HG02759 (cell line): ENCODE measurements around the gene POLR1E.

Experiments
- ATAC-seq: cut with Tn5 transposase; IDR thresholded peaks from one replicate; pipeline ENCODE4 v1.9.1; 2021; ENCODE audit warnings: mild to moderate bottlenecking, moderate library complexity; ENCODE audit not compliant: unreplicated experiment

POLR1E gene

GRCh38 chr9:37531699-37532098 lies 46.0 kb downstream of the POLR1E start:
- ATAC-seq = no peak

DNA sequence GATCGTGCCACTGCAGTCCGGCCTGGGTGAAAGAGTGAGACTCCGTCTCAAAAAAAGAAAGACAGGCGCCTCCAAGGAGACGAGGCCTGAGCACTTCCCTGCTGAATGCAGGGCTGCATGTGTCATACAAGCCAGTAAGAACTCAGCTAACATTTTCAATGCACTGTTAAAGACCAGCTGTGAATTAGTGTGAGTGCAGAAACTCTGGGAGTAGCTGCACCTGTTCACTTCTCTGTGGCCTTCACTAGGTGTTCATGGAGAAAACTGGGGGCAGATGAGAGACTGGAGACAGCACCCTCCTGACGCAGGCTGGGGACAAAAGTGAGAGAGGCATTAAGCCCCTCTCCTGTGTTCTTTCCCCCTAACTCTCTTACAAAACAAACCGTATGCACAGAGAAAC lies 48.7 kb downstream of the POLR1E start:
- ATAC-seq = no peak

- no peak for ATAC-seq
Observed at GRCh38 chr9:37534901-37535300, 49.2 kb downstream of the POLR1E start.

- ATAC-seq = no peak
Observed at GRCh38 chr9:37538099-37538498, 52.4 kb downstream of the POLR1E start.

- no peak for ATAC-seq
Observed at GRCh38 chr9:37539634-37540033, 53.9 kb downstream of the POLR1E start.

GRCh38 chr9:37540634-37541033 lies 54.9 kb downstream of the POLR1E start:
- no peak for ATAC-seq

- ATAC-seq = no peak
Observed at GRCh38 chr9:37541465-37541864, 55.7 kb downstream of the POLR1E start.

DNA sequence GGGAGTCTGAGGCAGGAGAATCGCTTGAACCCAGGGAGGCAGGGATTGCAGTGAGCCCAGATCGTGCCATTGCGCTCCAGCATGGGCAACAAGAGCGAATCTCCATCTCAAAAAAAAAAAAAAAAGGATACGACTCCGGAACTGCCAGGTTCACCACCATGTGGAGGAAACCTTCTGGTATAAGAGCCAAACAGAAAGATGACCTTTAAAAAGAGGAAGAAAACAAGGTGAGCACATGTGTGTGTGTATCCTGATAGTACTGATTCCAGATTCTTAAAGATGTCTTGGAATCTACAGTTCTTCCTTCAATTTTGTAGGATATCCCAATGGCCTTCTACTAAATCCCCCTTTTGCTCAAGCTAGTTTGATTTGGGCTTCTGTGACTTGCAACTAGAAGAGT lies 56.7 kb downstream of the POLR1E start:
- no peak for ATAC-seq

GRCh38 chr9:37542895-37543294 lies 57.1 kb downstream of the POLR1E start:
- no peak for ATAC-seq

DNA sequence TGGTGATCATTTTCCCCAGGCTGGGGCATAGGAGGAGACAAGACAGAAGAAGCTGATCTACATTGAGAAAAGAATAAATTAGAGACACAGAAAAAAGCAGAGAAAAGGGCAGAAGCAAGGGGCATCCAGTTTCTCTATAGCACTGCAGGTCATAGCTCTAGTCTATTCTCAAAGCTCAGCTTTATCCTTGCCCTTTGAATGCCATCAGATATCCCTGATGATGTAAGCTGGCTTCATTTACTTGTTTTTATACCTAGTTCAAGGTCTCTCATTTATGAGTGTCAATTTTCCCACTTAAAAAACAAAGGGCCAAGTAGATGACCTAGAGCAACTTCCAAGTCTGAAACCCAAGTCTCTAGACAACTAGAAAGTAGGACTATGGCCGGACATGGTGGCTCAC lies 57.7 kb downstream of the POLR1E start:
- ATAC-seq = no peak

DNA sequence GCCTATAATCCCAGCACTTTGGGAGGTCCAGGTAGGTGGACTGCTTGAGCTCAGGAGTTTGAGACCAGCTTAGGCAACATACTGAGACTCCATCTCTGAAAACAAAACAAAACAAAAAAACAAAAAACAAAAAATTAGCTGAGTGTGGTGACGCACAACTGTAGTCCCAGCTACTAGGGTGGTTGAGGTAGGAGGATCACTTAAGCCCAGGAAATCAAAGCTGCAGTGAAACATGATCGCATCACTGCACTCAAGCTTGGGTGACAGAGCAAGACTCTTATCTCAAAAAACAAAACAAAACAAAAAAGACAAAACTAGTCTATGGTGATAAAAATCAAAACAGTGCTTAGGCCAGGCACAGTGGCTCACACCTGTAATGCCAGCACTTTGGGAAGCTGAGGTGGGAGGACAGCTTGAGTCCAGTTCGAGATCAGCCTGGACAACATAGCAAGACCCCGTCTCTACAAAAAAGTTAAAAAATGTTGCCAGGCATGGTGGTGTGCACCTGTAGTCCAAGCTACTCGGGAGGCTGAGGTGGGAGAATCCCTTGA lies 61.7 kb downstream of the POLR1E start:
- ATAC-seq = no peak

DNA sequence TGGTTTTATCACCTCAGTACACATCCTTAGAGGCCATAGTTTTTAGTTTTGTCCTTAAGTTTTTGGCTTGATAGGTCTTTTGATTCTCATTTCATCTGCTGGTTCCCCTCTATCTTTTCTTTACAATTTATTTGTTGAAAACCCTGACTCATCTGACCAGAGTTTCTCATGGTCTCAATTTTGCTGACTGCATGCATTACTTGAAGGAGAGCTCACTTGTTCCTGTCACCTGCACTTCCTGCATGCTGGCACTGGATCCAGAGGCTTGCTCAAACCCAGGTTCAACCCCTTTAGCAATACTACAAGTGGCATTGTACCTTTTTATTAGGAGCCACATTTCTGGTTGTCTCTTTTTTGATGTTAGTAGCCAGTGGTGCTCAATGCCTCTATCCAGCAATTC lies 63.8 kb downstream of the POLR1E start:
- no peak for ATAC-seq

- no peak for ATAC-seq
Observed at GRCh38 chr9:37550781-37551180, 65.0 kb downstream of the POLR1E start.

- ATAC-seq = no peak
Observed at GRCh38 chr9:37551468-37551867, 65.7 kb downstream of the POLR1E start.

DNA sequence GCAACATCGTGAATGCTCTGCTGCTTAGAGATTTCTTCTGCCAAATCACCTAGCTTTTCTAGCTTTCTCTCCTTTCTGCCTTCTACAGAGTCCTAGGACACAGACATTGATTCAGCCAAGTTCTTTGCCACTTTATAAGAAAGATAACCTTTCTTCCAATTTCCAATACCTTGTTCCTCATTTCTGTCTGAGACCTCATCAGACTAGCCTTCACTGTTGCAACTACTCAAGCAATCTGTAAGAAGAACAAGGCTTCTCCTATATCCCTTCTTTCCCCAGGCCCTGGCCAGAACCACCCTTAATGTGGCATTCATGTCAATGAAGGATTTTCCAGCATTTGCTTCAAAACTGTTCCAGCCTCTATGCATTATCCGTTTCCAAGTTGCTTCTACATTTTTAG lies 66.1 kb downstream of the POLR1E start:
- no peak for ATAC-seq
